ENCODE data around the gene RNASE13.

RNASE13 gene

DNA sequence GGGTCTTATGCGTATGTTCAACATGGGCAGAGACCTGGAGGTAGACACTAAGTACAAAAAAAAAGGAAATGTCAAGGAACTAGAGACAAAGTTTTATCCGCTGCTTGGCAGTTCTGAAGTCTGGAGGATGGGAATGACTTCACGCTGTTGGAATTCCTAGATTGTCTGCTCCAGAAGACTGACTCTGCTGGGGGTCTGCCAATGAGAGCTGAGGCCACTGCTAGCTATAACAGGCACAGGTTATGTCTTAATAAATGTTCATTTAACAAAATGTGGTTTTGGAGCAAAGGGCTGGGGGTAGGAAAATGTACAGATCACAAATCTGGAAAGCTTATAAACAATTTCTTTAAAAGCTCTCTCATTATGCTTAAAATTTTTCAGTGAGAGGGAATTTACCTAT is 28.9 kb upstream of the RNASE13 start:
- DNase-seq: no peak

DNA sequence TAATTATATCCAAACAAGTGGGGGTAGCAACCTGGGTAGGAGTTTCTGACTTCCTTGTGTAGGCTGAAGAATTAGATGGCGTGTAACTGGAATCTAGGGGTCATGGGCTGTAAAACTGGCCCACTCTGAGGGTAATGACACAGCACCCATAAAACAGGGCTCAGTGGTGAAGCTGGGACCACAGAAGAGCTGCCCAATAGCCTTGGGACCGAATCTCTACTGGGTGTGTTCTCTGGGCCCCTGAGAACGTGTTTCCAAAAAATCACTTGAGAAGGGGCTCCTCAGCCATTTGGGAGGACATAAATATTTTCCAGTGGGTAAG is 26.7 kb upstream of the RNASE13 start:
- DNase-seq: no peak

DNA sequence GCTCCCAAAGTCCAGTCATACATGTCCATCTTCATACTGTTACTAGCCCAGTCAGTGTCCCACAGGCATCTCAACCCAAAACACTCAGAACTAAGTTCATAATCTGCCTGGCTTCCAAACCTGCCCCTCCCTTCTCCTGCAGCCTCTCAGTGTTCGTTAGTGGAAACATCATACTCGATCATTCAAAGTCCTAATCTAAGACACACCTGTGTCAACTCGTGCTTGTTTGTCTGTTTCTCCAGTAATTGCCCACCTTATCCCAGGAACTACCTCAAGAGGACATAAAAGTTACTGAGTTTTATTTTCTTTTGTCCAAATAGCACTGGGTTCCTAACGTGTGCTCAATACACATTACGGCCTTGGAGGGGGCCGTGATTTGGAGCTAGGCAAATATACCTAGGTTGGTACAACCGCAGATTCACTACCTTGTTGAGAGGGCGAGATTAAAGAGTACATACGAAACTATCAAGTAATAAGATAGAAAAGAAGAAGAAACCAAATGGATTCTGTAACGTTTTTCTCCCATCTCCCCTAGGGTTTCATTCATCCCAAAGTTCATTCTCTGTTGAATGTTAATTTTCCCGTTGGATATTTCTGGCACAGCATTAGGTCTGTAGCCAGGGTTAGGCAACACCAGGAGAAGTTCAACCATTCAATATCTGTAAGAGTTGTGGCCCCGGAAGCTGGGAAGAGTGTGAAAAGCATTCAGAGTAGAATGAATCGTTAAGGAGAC is 26.2 kb upstream of the RNASE13 start:
- DNase-seq: no peak

DNA sequence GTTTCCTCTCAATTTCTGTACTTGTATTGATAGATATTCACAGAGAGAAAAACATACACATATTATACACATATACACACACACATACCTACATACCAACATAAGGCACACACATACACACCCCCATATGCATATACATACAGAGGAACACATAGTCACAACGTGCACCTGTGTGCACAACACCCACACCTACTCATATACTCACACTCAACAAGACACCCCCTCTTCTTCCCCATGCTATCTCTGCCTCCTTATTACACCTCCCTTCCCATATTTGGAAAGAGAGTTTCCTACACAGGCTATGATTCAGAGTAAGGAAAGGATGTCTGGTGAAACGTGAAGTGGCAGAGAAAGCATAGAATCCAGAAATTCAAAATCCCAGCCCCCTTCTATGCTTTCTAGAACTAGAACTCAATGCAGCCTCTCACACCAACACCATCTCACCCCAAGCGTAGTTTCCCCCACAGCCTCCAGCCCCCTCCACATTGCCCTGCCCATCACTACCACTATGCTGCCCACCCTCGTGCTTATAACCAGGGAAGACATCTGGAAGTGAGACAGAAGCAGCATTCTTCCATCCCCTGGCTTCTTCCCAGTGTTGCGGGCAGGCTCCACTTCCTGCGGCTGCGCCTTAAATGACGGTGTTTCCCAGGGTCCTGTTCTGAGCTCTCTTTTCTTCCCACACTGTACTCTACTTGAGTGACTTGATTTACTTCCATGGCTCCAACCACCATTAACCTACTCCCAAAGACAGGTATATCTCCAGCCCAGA is 25.4 kb upstream of the RNASE13 start:
- DNase-seq: no peak

- DNase-seq: no peak
Observed at GRCh38 chr14:21058903-21059302, 24.3 kb upstream of the RNASE13 start.

- no peak for DNase-seq
Observed at GRCh38 chr14:21057803-21058675, 23.4 kb upstream of the RNASE13 start, which contains the start of gene RNASE8. TSS of gene RNASE8 (plus strand) at chr14:21057822. CDS start at chr14:21057893, 71 bp downstream.

DNA sequence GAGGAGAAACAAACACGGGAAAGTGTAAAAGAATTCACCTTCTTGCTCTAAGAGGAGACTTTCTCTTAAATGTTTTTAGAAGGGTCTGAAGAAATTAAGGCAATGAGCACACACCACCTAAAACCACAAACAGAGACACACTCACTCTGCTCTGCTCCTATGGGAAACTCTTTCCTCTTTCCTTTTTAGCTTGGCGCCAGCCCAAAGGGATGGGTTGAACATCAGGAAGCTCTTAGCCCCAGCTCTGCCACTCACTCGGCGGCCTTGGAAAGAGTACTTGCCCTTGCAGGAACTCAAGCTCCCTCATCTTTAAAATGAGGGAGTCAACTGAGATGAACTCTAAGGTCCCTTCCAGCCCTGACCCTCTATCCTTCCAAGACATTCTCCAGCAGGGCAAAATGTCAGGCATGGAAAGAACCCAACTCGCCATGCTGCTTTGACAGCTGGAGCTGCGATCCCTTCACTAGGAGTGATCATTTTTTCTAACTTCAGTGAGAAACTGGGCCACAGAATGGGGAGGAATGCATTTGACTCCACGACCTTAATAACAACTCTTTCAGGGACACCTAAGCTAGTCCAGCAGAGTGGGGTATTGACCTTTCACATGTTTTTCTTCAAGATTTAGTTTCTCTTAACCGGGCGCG is 22.0 kb upstream of the RNASE13 start:
- DNase-seq: no peak

- DNase-seq: no peak
Observed at GRCh38 chr14:21055432-21056117, 21.0 kb upstream of the RNASE13 start.

GRCh38 chr14:21054768-21055145 is 20.1 kb upstream of the RNASE13 start:
- no peak for DNase-seq

GRCh38 chr14:21054123-21054767 is 19.6 kb upstream of the RNASE13 start:
- no peak for DNase-seq

DNA sequence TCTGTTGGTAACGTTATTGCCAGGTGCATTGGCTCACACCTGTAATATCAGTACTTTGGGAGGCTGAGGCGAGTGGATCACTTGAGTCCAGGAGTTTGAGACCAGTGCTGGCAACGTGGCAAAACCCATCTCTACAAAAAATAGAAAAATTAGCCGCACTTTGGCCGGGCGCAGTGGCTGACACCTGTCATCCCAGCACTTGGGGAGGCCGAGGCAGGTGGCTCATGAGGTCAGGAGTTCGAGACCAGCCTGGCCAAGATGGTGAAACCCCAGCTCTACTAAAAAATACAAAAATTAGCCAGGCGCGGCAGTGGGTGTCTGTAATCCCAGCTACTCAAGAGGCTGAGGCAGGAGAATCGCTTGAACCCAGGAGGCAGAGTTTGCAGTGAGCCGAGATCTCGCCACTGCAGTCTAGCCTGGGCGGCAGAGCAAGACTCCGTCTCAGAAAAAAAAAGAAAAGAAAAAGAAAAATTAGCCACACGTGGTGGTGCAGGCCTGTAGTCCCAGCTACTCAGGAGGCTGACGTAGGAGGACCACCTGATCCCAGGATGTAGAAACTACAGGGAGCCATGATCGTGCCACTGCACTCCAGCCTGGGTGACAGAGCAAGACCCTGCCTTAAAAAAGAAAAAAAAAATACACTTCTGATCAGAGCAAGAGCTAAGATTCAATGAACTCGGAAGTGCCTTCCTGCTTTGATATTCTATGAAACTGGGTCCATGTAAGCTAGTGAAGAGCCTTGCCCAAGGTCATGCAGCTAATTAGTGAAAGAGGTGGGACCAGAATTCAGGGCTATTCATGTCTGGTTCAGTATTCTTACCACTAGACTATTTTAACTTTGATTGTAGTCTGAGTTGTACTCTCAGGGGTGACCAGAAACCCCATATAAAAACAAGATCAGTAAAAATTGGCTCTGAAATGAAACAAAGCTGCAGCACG is 18.8 kb upstream of the RNASE13 start:
- DNase-seq: no peak

- DNase-seq: no peak
Observed at GRCh38 chr14:21050597-21050996, 16.0 kb upstream of the RNASE13 start.

- no peak for DNase-seq
Observed at GRCh38 chr14:21049271-21049673, 14.7 kb upstream of the RNASE13 start.

DNA sequence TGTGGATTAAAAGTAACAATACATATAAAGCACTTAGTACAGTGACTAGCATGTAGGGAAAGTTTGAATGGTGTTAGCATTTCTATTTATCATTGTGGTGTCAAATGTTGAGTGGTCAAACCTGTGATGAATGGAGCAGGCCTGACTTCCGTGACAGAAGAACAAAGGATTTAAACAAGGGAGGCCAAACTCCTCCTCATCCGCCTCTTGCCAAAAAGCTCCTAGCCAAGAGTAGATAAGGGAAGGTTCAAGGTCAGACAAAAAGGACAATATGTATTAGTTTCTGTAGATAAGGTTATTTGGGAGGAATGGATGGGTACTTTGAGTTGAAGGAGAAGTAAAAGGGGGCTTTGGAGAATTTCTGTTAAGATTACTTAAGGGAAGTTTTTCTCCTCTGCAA is 14.0 kb upstream of the RNASE13 start:
- no peak for DNase-seq

DNA sequence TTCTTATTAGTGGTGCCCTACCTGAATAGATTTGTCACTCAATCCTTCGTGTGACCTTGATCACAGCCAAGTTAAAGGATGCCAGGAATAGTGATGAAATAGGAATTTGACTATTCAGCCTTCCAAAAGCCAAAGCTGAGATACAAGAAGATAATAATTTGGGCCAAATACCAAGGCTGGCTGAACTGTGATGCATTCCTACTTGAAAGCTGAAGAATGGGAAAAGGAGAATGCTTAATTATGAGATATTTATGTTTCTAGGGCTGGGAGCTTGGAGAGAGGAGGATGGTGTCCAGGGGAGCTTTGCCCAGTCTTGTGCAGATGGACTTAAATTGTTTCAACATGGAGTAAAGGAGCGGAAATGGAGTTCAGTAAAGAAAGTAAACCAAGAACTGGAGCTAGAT is 12.8 kb upstream of the RNASE13 start:
- DNase-seq: no peak

DNA sequence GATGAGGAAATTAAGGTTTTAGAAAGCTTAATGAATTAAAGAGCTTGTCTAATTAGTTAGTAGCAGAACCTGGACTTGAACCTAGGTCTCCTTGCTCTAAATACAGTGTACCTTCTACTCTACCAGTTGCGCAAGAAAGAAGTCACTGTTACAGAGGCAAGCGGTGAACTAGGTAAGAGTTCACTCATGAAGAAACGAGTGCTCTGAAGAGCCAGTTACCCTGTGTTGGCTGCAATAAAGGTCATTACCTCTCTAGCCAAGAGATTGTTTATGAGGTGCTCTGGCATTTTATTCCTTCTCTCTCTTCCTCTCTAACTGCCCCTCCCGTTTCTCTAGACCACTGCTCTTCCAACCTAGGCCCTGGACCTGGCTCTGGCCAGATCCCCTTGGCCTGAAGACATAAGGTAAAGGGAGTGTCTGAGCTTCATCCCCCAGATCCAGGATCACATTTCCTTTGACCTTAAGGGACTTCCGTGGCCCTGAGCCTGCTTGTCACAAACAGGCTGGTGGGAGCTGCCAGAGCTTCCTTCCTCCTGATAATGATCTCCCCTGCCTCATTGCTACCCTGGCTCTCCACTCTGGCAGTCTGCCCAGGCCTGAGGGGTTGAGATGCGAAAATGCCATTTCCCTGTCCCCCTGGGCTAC is 9.5 kb upstream of the RNASE13 start:
- no peak for DNase-seq

DNA sequence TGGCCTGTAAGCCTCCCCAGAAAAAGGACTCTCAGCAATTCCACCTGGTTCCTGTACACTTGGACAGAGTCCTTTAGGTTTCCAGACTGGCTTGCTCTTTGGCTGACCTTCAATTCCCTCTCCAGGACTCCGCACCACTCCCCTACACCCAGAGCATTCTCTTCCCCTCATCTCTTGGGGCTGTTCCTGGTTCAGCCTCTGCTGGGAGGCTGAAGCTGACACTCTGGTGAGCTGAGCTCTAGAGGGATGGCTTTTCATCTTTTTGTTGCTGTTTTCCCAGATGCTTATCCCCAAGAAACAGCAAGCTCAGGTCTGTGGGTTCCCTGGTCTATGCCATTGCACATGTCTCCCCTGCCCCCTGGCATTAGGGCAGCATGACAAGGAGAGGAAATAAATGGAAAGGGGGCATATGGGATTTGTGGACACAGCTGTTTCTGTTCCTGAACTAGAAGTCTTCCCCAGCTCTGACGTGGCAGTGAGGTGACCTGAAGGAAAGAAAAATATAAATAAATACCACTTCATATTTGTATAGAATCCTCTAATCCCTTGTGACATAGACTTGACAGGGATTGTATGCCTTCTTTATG is 8.9 kb upstream of the RNASE13 start:
- no peak for DNase-seq

DNA sequence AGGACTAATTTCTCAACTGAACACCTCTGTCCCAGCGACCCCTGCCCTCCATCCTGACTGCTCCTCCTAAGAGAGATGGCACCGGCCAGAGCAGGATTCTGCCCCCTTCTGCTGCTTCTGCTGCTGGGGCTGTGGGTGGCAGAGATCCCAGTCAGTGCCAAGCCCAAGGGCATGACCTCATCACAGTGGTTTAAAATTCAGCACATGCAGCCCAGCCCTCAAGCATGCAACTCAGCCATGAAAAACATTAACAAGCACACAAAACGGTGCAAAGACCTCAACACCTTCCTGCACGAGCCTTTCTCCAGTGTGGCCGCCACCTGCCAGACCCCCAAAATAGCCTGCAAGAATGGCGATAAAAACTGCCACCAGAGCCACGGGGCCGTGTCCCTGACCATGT is 8.3 kb upstream of the RNASE13 start:
- DNase-seq: no peak

DNA sequence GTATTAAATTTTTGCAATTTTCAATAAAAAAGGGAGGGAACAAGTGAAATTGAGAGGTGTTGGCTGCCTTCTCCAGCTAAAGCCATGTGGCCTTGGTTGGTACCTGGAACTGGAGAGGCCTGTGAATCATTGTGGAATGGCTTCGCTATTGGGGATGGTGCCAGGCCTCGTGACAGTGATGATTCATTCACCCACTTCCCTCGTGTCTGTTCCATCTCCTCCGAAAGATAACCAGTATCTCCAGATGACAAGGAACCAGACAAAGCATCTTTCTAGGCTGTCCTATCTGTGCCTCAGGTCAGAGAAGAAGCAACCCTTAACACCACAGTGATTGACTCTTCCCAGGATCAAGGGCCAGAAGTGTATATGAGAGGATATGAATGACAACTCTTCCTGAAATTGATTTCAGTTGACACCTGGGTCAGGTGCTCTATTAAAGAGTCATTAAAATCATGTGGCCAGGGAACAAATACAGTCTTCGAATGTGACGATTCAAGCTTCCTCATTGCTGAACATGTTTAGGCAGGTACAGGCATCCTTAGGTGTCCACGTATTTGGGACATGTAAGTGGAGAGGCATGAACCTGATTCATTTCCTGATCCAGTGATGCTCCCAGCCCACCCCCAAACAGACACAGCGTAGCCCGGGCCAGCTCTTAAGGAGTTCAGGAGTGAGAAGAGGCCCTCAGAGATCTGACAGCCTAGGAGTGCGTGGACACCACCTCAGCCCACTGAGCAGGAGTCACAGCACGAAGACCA is 7.2 kb upstream of the RNASE13 start, which contains the start of gene RNASE7:
Gene RNASE7 (plus strand): TSS at position 687 of the 758 bp plus-strand sequence. CDS start 631 bp downstream, outside the sequence.
- DNase-seq: peak; percentile 38

Data from MV-4-11 (cell line).